Amniotic epithelial cell (primary cell): Measurements from ENCODE around the gene UPF2.
"Not testable (repeated sequence)": the region's sequence is repeated elsewhere in the genome, so short reads cannot be mapped to it uniquely, and the experiment has no call there.

Experiments used
- DNase-seq: peaks from one replicate; pipeline ENCODE4 v3.0.0-alpha.2; 2010; ENCODE audit warnings: low read depth

Gene UPF2, protein sequence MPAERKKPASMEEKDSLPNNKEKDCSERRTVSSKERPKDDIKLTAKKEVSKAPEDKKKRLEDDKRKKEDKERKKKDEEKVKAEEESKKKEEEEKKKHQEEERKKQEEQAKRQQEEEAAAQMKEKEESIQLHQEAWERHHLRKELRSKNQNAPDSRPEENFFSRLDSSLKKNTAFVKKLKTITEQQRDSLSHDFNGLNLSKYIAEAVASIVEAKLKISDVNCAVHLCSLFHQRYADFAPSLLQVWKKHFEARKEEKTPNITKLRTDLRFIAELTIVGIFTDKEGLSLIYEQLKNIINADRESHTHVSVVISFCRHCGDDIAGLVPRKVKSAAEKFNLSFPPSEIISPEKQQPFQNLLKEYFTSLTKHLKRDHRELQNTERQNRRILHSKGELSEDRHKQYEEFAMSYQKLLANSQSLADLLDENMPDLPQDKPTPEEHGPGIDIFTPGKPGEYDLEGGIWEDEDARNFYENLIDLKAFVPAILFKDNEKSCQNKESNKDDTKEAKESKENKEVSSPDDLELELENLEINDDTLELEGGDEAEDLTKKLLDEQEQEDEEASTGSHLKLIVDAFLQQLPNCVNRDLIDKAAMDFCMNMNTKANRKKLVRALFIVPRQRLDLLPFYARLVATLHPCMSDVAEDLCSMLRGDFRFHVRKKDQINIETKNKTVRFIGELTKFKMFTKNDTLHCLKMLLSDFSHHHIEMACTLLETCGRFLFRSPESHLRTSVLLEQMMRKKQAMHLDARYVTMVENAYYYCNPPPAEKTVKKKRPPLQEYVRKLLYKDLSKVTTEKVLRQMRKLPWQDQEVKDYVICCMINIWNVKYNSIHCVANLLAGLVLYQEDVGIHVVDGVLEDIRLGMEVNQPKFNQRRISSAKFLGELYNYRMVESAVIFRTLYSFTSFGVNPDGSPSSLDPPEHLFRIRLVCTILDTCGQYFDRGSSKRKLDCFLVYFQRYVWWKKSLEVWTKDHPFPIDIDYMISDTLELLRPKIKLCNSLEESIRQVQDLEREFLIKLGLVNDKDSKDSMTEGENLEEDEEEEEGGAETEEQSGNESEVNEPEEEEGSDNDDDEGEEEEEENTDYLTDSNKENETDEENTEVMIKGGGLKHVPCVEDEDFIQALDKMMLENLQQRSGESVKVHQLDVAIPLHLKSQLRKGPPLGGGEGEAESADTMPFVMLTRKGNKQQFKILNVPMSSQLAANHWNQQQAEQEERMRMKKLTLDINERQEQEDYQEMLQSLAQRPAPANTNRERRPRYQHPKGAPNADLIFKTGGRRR

DNA sequence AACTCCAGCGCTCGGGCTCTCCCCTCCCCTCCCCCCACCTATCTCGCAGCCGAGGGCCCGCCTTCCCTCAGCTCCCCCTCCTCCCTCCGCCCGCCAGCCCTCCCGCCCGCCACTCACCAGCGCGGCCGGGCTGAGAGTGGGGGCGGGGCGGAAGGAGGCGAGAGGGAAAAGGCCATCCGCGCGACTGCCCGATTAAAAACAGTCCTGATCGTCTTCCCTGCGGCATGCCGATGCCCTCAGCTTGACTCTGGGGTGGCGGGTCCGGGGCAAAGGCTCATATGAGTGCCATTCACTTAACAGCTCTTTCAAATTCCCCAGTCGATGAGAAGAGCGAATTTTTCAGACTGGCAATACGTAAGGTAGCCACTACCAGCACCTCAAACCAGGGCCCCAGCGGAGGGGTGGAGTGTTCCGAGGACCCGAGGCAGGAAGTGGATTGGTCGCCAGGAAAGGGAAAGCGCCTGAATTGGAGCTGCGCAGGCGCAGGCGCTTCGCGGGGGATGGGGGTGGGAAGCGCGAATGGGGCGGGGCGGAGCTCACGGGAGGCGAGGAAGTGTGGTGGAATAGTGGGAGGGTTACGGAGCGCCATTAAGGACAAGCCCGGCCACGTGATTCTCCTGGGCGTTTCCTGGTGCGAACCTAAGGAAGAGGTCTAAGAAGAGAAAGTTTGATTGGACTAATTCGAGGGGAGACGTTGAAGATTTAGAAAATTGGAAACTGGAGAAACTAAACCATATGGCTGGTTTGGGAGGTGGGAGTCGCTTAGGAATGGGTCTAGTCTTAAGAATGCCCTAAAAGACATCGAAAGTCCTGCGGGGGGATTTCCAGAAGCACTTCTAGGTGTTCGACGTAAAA, at the start of gene UPF2:
UPF2 (minus strand) TSS at position 13 of the 855 bp plus-strand sequence. CDS start 7,386 bp downstream, outside the sequence.
- peak; percentile 98 for DNase-seq

DNA sequence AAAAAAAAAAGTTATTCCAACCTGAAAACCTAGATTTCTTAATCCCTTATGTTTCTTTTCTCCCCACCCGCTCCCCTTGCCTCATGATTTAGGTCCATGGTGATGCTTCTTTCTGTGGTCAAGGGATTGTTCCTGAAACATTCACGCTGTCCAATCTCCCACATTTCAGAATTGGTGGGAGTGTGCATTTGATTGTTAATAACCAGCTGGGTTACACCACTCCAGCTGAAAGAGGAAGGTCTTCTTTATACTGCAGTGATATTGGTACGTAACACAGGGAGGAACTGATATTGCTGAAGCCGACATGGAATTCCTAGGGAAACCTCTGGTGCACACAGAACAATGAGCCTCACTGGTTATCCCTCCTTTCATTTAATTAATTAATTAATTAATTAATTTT, 48.8 kb upstream of the UPF2 start:
- no peak for DNase-seq

DNA sequence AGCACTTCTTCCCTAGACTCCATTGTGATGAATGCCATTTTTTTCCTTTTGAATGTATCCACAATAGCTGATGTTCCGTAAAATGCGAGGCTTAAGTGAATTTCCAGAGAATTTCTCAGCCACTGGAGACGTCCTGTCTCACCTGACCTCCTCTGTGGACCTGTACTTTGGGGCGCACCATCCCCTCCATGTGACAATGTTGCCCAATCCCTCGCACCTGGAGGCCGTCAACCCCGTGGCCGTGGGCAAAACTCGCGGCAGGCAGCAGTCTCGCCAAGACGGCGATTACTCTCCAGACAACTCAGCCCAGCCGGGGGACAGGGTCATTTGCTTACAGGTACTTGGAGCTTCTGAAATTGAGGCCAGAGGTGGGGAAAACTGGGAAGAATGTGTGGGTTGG, 46.3 kb upstream of the UPF2 start:
- no peak for DNase-seq

DNA sequence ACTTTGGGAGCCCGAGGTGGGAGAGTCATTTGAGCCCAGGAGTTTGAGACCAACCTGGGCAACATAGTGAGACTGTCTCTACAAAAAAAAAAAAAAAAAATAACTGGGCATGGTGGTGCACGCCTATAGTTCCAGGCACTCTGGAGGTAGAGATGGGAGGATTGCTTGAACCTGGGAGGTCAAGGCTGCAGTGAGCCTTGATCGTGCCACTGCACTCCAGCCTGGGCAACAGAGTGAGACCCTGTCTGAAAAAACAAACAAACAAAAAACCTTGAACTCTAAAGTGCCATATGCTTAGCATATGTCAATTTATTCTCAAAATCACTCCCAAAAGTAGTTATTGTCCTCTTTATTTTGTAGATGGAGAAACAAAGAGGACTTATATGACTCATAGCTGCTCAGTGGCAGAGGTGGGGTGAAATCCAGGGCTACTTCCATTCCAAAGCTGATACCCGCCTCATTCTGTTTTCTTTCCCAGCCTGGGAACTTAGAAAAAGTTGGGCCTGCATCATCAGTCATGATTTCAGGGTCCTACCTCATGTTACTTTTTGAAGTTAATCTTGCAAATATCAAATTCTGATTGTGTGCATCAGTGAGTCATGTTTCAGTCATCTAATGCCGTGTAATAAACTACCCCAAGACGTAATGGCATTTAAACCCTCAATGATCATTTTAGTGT, 39.4 kb upstream of the UPF2 start:
- peak; percentile 24 for DNase-seq

DNA sequence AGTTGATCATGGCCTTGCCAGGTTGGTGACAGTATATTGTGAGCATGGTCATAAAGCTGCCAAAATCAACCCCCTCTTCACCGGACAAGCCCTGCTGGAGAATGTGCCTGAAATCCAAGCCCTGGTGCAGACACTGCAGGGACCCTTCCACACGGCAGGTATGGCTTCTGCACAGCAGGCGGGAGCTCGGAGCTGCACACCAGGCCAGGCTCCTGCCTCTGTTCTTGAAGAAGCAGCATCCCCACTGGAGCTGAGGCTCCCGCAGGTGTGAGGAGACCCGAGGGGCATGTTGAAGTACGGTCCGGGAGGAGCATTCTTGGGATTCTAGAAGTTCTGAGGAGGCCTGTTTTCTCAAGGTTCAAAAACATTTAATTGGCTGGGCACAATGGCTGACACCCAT, 38.9 kb upstream of the UPF2 start:
- DNase-seq, result no peak

DNA sequence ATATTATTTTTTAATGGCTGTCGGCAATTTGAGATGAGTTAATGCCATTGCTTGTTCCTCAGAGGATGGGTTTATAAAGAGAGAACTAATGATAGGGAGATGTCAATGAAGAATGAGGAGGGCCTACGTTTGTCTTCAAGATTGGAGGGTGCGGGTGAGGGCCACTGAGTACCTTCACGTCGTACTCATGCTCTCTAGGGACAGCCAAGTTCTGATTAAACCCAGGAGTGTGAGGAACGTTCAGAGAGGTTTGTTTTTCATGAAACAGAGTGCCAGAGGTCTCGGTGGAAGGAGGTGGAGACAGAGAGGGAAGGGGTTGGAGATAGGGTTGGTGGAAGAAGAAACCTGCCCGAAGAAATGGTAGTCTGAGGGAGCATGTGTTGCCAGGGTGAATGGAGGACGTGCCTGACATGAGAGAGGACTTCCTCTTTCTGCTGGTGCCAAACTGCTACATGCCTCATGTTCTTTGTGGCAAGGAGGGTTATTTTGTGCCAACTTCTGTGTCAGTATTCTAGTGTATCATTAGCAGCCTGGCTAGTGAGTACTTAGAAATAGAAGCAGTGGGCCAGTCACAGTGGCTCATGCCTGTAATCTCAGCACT, 35.1 kb upstream of the UPF2 start:
- DNase-seq, result no peak

DNA sequence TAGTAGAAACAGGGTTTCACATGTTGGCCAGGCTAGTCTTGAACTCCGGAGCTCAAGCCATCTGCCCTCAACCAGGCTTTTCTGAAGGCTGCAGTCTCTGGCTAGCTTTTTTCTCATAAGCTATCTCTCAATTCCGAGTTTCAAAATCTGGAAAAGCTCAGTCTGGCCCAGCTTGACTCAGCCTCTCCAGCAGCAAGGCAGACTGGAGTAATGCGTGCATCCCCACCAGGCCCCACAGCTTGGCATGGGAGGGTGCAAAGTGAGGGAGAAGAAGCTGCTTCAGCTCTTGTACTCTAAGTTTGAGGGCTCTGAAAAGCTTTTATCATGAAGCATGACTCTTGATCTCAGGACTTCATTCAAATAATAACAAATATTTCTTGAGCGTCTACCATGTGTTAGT, 30.9 kb upstream of the UPF2 start:
- DNase-seq, result peak; percentile 69

DNA sequence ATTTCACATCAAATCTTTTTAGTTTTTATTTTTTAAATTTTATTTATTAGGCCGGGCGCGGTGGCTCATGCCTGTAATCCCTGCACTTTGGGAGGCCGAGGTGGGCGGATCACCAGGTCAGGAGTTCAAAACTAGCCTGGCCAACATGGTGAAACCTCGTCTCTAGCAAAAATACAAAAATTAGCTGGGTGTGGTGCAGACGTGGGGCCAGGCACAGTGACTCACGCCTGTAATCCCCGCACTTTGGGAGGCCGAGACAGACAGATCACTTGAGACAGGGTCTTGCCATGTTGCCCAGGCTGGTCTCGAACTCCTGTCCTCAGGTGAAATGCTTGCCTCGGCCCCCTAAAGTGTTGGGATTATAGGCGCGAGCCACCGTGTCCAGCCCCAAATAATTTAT, 28.8 kb upstream of the UPF2 start:
- not testable (repeated sequence) for DNase-seq

DNA sequence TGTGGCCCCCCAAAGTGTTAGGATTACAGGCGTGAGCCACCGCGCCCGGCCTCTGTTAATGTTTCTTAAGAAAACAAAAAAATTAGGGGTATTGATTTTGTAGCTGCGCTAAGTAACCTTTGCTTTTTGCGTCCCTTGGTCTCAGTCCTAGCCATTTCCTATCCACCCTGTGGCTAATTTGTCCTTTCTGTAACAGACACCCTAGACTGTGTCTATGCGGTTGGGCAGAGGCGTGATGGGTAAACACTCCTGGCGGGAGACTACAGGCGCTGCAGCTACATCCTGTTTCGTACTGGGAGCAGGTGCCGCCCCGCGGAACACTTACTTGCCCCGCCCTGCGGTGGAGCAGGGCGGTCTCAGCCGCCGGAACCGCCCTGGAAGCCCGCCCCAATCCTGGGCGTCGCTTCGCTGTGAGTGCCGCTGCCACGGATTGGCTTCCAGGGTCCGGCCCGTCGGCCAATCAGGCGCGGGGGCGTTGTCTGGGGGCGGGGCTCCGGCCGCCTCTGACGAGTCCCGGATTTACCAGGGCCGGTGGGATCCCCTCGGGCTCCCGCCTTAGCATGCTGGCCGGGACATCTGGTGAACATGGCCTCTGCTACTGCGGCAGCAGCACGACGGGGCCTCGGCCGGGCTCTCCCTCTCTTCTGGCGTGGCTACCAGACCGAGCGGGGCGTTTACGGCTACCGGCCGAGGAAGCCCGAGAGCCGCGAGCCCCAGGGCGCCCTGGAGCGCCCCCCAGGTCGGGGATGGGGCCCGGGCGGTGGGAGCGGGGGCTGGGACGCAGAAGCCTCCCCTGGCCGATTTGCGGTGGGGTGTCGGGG, 26.1 kb upstream of the UPF2 start, which contains the start of gene DHTKD1:
DHTKD1 (plus strand) TSS at position 506 of the 821 bp plus-strand sequence; CDS start at position 586, 80 bp downstream.
- peak; percentile 95 for DNase-seq

DNA sequence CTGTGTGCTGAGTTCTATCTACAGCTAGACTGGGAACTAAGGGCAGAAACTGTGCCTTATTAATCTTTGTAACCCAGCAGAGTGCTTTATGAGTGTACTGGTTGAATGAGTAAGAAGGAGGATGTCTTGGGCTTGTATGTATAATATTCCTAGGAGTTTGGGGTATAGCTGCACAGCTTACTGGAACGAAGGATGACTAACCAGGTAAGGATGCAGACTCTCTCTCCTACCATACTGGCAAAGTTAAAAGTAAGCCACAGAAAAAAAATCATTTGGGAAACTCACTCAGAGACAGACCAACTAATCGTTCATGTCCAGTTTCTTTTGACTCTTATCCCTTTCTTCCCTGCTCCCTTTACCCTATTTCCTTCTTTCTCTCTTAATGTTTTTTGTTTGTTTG, 24.7 kb upstream of the UPF2 start:
- peak; percentile 88 for DNase-seq

DNA sequence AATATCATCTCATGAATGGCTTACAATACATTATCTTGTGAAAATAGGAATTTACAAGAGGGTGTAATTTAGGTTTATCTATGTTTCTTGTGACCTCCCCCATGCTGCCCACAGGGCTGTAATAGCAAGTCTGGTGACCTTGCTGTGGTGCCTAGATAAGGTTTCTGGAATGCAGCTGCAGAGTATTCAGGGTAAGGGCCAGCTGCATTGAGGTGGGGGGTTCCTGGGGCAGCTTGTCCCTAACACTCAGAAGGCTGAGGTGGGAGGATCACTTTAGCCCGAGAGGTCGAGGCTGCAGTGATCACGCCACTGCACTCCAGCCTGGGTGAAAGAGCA, 20.8 kb upstream of the UPF2 start:
- no peak for DNase-seq

DNA sequence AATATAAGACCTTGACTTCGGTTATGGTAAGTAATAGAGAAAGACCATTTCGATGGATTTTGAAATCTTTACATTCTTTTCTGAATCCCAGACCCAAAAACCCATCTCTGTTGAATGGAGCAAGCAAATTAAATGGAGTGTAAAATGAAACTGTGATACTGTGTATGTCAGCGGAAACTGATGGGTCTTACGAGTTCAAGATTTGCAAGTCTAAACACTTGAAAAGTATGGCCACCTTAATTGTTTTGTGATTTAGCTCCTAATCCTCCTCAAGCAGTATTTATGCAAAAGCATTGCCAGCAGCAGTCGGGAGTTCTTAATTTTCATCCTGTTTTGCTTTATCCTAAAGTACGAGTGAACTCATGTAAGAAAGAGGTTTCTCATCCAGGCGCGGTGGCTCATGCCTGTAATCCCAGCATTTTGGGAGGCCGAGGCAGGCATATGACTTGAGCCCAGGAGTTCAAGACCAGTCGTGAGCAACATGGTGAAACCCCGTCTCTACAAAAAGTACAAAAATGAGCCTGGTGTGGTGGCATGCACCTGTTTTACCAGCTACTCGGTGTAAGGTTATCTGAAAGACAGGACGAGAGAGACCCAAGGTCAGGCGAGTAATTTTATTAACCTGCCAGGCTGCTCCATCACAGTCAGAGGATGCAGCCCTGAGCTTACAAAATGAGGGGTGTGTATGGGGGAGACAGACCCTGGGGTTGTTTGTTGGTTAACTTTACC, 20.3 kb upstream of the UPF2 start:
- DNase-seq, result no peak

DNA sequence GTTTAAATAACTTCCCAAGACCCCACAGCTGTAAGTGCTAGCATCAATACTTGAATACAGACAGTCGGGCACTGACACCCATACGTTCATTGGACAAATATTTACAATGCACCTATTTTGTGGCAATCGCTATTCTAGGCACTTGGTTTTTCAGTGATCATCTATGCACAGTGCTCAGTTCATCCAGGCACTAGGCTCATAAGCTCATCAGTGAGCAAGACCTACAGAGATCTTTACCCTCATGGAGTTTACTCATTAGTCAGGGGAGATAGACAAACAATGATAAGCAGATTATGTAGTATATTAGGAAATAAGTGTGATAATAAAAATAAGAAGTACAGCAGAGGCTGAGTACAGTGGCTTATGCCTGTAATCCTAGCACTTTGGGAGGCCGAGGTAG, 18.5 kb upstream of the UPF2 start:
- DNase-seq, result peak; percentile 17

DNA sequence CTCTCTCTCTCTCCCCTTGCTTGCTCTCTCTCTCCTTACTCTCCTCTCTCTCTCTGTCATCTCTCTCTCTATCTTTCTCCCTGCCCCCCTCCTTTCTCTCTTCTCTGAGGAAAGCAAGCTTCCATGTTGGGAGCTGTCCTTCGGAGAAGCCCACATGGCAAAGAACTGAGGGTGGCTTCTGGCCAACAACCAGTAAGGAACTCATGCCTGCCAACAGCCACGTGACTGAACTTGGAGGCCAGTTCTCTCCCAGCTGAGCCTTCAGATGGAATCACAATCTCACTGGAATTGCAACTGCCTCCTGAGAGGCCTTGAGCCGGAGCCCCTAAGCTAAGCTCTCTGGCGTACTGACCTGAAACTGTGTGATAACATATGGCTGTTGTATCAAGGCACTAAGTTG, 14.1 kb upstream of the UPF2 start:
- DNase-seq, result no peak

DNA sequence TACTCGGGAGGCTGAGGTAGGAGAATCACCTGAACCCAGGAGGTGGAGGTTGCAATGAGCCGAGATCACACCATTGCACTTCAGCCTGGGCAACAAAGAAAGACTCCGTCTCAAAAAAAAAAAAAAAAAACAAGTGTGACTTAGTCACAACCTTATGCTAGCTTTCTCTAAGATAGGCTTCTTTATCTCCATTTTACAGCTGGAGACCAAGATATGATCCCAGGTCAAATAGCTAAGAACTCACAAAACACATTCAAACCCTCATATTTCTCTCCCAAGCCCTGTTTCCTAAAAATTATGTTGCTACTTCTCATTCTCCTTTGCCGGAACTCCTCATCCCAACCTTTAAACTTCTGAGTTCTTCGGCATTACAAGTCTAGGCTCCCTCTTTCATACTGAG, 13.1 kb upstream of the UPF2 start:
- no peak for DNase-seq

DNA sequence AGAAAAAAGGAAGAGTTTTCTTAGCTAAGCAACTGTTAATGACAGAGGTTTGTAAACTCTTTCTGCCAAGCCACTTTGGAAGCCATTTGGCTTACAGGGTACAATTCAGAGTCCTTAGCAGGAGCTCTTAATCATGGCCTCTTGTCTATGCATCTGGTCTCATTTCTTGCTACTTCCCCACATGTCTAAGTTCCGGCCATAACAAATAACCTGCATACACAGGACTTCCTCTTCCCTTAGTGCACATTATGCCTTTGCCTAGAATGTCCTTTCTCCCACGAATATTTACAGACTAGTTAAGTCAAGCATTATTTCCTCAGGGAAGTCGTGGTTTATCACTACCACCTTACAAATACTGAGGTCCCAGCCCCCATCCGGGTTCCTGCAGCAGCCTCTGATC, 8.6 kb upstream of the UPF2 start:
- DNase-seq, result no peak

DNA sequence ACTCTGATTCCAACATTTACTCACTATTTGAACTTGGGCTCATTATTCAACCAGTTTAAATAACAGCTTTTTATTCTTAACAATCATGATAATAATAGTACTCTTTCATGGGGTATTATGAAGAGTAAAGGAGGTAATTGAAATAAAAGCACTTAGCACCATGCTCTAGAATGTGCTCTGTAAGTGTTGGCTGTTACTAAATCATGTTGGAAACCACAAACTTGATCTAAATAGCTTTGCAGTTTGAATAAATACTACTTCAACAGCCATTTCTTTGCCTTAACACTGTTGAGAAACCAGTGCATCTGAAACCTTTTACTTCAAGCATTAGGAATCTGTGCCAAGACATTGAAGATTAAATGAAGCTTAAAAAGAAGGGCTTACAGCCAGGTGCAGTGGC, 7.9 kb upstream of the UPF2 start:
- DNase-seq, result peak; percentile 10

DNA sequence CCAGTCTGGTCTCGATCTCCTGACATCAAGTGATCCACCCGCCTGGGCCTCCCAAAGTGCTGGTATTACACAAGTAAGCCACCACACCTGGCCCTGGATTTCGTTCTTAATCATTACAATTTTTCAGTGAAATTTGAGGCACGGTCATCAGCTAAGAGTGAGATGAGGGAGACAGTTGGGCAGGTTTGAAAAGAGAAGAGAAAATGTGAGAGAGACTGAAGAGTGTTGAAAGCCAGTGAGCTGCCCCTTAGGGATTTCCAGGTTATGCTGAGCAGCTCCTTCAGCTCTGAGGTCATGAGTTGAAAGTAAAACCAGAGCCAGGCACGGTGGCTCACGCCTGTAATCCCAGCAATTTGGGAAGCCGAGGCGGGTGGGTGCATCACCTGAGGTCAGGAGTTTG, 5.9 kb upstream of the UPF2 start:
- DNase-seq, result peak; percentile 32

DNA sequence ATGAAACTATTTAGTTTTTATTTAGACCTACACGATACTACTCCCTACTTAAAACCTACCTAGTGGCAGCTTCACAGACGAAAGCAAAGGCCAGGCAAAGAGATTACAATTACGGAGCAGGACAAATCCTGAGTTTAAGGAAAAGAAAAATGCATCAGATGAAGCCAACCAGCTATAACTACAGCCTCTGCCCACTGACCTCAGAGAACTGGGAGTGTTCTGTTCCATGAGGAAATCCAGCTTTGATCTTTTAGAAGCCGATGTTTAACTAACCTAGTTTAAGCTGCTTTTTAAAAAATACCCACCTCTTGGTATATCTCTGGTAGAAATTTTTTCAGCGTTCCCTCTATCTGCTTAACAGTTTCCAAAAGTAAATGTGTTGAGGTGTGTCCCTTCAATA, 3.0 kb upstream of the UPF2 start:
- no peak for DNase-seq
